IMR-90 (cell line): ENCODE data around the gene IL16. TPM values are rescaled to one million over a fixed set of nuclear protein-coding genes. Genes with fewer than 3 reads are reported as not detected.

Experiments
- ATAC-seq: fragments of 200-7000 bp; cut with Tn5 transposase; 2 replicates; pipeline ENCODE4 v1.9.1; 2020; ENCODE audit warnings: low read depth, mild to moderate bottlenecking, moderate library complexity
- BruUV-seq: library from RNA; stranded (reverse); fragments of 400-500 nt; replicated peaks from 2 replicates; lab custom pipeline; 2021; lab: Mats Ljungman, UMichigan
- CTCF ChIA-PET: fragments of 300-600 bp; formaldehyde crosslinking; extraction: SDS; loops from one replicate; lab custom pipeline; 2021; ENCODE audit warnings: antibody characterized with exemption; lab: Yijun Ruan, JAX
- POLR2A ChIA-PET: fragments of 300-600 bp; sonication (Branson Sonifier 250); formaldehyde crosslinking; loops from one replicate; lab custom pipeline; 2022; ENCODE audit warnings: antibody characterized with exemption; ENCODE audit not compliant: unreplicated experiment; lab: Charles Lee
- DNase-seq: peaks from one replicate; pipeline ENCODE4 v3.0.0; 2013
- H2AFZ ChIP-seq: replicated peaks from 2 replicates; pipeline ENCODE3; 2013; ENCODE audit warnings: low read length, mild to moderate bottlenecking; ENCODE audit not compliant: poor library complexity
- H2AK5ac ChIP-seq: 2 replicates; pipeline ENCODE4 v1.6.1; 2013; ENCODE audit warnings: low read depth, low read length, inconsistent platforms
- H2AK9ac ChIP-seq: replicated peaks from 2 replicates; pipeline ENCODE3; 2013; ENCODE audit warnings: mild to moderate bottlenecking, low read depth, low read length, moderate library complexity; ENCODE audit not compliant: poor library complexity
- H2BK120ac ChIP-seq: 2 replicates; pipeline ENCODE4 v1.6.1; 2013; ENCODE audit warnings: low read depth, low read length, inconsistent platforms
- H2BK15ac ChIP-seq: 3 replicates; pipeline ENCODE4 v1.6.1; 2013; ENCODE audit warnings: low read depth, low read length, inconsistent platforms
- H2BK20ac ChIP-seq: 2 replicates; pipeline ENCODE4 v1.6.1; 2013; ENCODE audit warnings: low read depth, mild to moderate bottlenecking, inconsistent platforms, low read length, moderate library complexity
- H2BK5ac ChIP-seq: 2 replicates; pipeline ENCODE4 v1.6.1; 2013; ENCODE audit warnings: mild to moderate bottlenecking, low read depth, low read length, inconsistent platforms; ENCODE audit not compliant: poor library complexity, severe bottlenecking
- H3K14ac ChIP-seq: replicated peaks from 2 replicates; pipeline ENCODE4 v1.6.1; 2013; ENCODE audit warnings: low read depth, low read length, inconsistent platforms
- H3K18ac ChIP-seq: 2 replicates; pipeline ENCODE4 v1.6.1; 2013; ENCODE audit warnings: low read depth, low read length, control low read depth
- H3K23ac ChIP-seq: 2 replicates; pipeline ENCODE4 v1.6.1; 2013; ENCODE audit warnings: low read depth, low read length, inconsistent platforms
- H3K27ac ChIP-seq: 2 replicates; pipeline ENCODE4 v1.5.1; 2013; ENCODE audit warnings: mild to moderate bottlenecking, control low read depth, low read length; ENCODE audit not compliant: insufficient read depth
- H3K27me3 ChIP-seq: 2 replicates; pipeline ENCODE4 v1.6.1; 2013; ENCODE audit warnings: low read length; ENCODE audit not compliant: control insufficient read depth, insufficient read depth
- H3K36me3 ChIP-seq: 2 replicates; pipeline ENCODE4 v1.6.1; 2013; ENCODE audit warnings: low read length, mixed read lengths; ENCODE audit not compliant: control insufficient read depth, insufficient read depth
- H3K4ac ChIP-seq: 2 replicates; pipeline ENCODE4 v1.6.1; 2013; ENCODE audit warnings: low read depth, low read length, inconsistent platforms
- H3K4me1 ChIP-seq: 2 replicates; pipeline ENCODE4 v1.6.1; 2013; ENCODE audit warnings: low read length, mixed read lengths; ENCODE audit not compliant: control insufficient read depth, insufficient read depth
- H3K4me2 ChIP-seq: 2 replicates; pipeline ENCODE4 v1.6.1; 2013; ENCODE audit warnings: low read depth, mild to moderate bottlenecking, control low read depth, low read length, moderate library complexity
- H3K4me3 ChIP-seq: 2 replicates; pipeline ENCODE4 v1.5.1; 2013; ENCODE audit warnings: low read depth, mild to moderate bottlenecking, control low read depth, low read length, moderate library complexity; ENCODE audit not compliant: insufficient read depth
- H3K56ac ChIP-seq: 2 replicates; pipeline ENCODE4 v1.6.1; 2013; ENCODE audit warnings: low read length, inconsistent platforms; ENCODE audit not compliant: insufficient read depth; ENCODE audit errors: extremely low read depth
- H3K79me1 ChIP-seq, 2 experiments: 2 replicates each; pipeline ENCODE4 v1.6.1; 2013; ENCODE audit warnings: low read length in 2 of 2, inconsistent platforms in 1 of 2, low read depth in 1 of 2
- H3K9ac ChIP-seq: 2 replicates; pipeline ENCODE4 v1.6.1; 2013; ENCODE audit warnings: low read depth, low read length, control low read depth
- H3K9me1 ChIP-seq: 2 replicates; pipeline ENCODE4 v1.6.1; 2013; ENCODE audit warnings: low read length, inconsistent platforms; ENCODE audit not compliant: insufficient read depth
- H3K9me3 ChIP-seq: 2 replicates; pipeline ENCODE4 v1.6.1; 2013; ENCODE audit warnings: low read length; ENCODE audit not compliant: control insufficient read depth, insufficient read depth
- H4K20me1 ChIP-seq: 2 replicates; pipeline ENCODE4 v1.6.1; 2013; ENCODE audit warnings: low read length, inconsistent platforms; ENCODE audit not compliant: insufficient read depth
- H4K5ac ChIP-seq: 2 replicates; pipeline ENCODE4 v1.6.1; 2013; ENCODE audit warnings: mild to moderate bottlenecking, low read depth, low read length, control low read depth
- H4K8ac ChIP-seq, 2 experiments: 2 replicates each; pipeline ENCODE4 v1.6.1; 2013; ENCODE audit warnings: low read depth in 2 of 2, low read length in 2 of 2, control low read depth in 1 of 2, inconsistent platforms in 1 of 2
- H4K91ac ChIP-seq: 2 replicates; pipeline ENCODE4 v1.6.1; 2013; ENCODE audit warnings: low read depth, low read length, inconsistent platforms; ENCODE audit not compliant: insufficient read depth
- CEBPB ChIP-seq: IDR thresholded peaks from 2 replicates; pipeline ENCODE4 v1.6.1; 2012; ENCODE audit warnings: low read depth, low read length, improper control_type of control experiment
- CHD1 ChIP-seq: IDR thresholded peaks from 2 replicates; pipeline ENCODE4 v1.6.1; 2012; ENCODE audit warnings: low read depth, low read length, improper control_type of control experiment
- MAFK ChIP-seq: IDR thresholded peaks from 2 replicates; pipeline ENCODE4 v1.6.1; 2012; ENCODE audit warnings: low read depth, low read length, improper control_type of control experiment
- MAZ ChIP-seq: IDR thresholded peaks from 2 replicates; pipeline ENCODE4 v1.6.1; 2012; ENCODE audit warnings: low read depth, mild to moderate bottlenecking, low read length, improper control_type of control experiment, moderate library complexity, borderline replicate concordance
- POLR2A ChIP-seq: IDR thresholded peaks from 2 replicates; pipeline ENCODE4 v1.6.1; 2012; ENCODE audit warnings: mild to moderate bottlenecking, low read depth, low read length
- RAD21 ChIP-seq: IDR thresholded peaks from 2 replicates; pipeline ENCODE4 v1.6.1; 2012; ENCODE audit warnings: low read length, improper control_type of control experiment
- RCOR1 ChIP-seq: IDR thresholded peaks from 2 replicates; pipeline ENCODE4 v1.6.1; 2012; ENCODE audit warnings: mild to moderate bottlenecking, low read length, improper control_type of control experiment; ENCODE audit not compliant: insufficient replicate concordance
- WGBS, 2 experiments: methylation state at CpG; one replicate each; pipeline versions ENCODE4 v1.1.5 to v1.1.7; 2013; ENCODE audit warnings: missing lambda C conversion rate in 2 of 2; ENCODE audit not compliant: insufficient read length in 1 of 2; ENCODE audit errors: extremely low coverage in 2 of 2; 5-methylcytosine and 5-hydroxymethylcytosine counted together
- dilution Hi-C: fragments of 300-500 bp; cut with HindIII; formaldehyde crosslinking; loops from one replicate; pipeline ENCODE4 v1.14.3; 2018; ENCODE audit warnings: low sequenced_read_pairs; ENCODE audit not compliant: unreplicated experiment
- in situ Hi-C: fragments of 300-500 bp; cut with MboI; formaldehyde crosslinking; loops from 3 replicates; pipeline ENCODE4 v1.14.3; 2019; ENCODE audit warnings: low sequenced_read_pairs, inconsistent platforms, mixed read lengths
- intact Hi-C: fragments of 100-400 bp; cut with micrococcal nuclease; formaldehyde crosslinking; loops from 2 replicates; pipeline ENCODE4 v1.10.0; 2022
- polyA plus RNA-seq, 3 experiments: library from polyadenylated mRNA; depleted of rRNA; stranded (reverse); fragments of >200 nt; gene quantifications; 2 replicates each; pipeline ENCODE4 v1.2.3, GENCODE V29; 2012; ENCODE audit warnings: low replicate concordance in 1 of 3
- total RNA-seq: library from RNA; depleted of rRNA; stranded (reverse); fragments of >200 nt; gene quantifications from 2 replicates; pipeline ENCODE4 v1.2.3, GENCODE V29; 2012
- TF ChIP-seq, protein P1 (sequence below): fragments of 150-350 bp; IDR thresholded peaks from 2 replicates; pipeline ENCODE4 v1.6.1; 2017; ENCODE audit warnings: mild to moderate bottlenecking, antibody characterized with exemption, low read length, low read depth
- TF ChIP-seq, protein P2 (sequence below): fragments of 150-350 bp; IDR thresholded peaks from 2 replicates; pipeline ENCODE4 v1.6.1; 2016; ENCODE audit warnings: low read depth, mild to moderate bottlenecking, low read length, moderate library complexity, borderline replicate concordance
- TF ChIP-seq, protein P3 (sequence below): conservative IDR thresholded peaks from 2 replicates; pipeline ENCODE4 v1.5.1; 2012; ENCODE audit warnings: mild to moderate bottlenecking, low read depth, low read length, improper control_type of control experiment

The IL16 gene
- total and polyA plus RNA-seq, 2 of the 4 experiments (the other 2 are of a cell fraction): 0.18 to 0.27 TPM

DNA sequence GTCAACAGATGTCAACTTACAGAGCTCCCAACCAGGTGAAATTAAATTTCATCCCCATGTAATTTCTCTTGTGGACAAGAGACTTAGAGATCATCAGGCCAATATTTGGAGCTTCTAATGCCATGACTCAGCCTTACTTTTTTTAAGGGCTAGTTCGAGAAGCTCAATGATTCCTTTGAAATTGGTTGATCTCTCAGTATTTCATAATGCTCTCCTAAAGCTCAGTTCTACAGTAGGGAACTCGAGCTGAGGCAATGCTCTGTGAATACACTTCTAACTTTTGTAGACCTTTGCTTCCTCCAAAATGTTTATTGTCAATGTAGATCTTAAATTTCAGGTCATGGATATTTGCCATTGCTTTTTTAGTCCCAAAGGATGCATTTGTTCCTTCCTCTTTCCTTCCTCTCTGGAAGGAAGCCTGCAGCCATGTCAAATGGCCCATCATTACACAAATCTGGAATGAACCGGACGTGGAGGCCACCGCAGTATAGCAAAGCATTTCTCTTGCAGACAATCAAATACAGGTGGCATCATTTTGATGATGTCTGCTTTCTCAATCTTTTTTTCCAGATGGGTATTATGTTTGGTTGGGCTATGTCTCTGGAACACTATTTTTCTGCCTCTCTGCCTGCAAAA lies 98.9 kb downstream of the IL16 start:
- no peak for DNase-seq
- no peak overlapping the region for H3K18ac ChIP-seq
- in situ Hi-C loops (no loop called here), dilution Hi-C loops (no loop called here), intact Hi-C loops (no loop called here)
- no peak overlapping the region for H4K91ac ChIP-seq
- no peak overlapping the region for H2BK120ac ChIP-seq
- H3K9ac ChIP-seq: no peak overlapping the region
- H2AK9ac ChIP-seq: no peak overlapping the region
- no peak overlapping the region for H2BK5ac ChIP-seq
- no peaks in the 10 kb centered on the region for H3K4me1 ChIP-seq
- peaks cover 15% of the 10 kb centered on the region for H3K9me1 ChIP-seq
- H4K20me1 ChIP-seq: no peaks in the 10 kb centered on the region
- H3K4me3 ChIP-seq: no peak overlapping the region
- no peaks in the 10 kb centered on the region for H3K9me3 ChIP-seq
- no TSS peak for BruUV-seq
- no peak overlapping the region for H2AFZ ChIP-seq
- ChIA-PET POLR2A (no interaction called here), CTCF (no interaction called here)
- H3K23ac ChIP-seq: no peak overlapping the region
- H3K36me3 ChIP-seq: peaks cover 15% of the 10 kb centered on the region; the same call in 1 of the 2 replicates
- H3K79me1 ChIP-seq: no peaks in the 10 kb centered on the region
- no peak overlapping the region for H3K56ac ChIP-seq
- WGBS, 2 experiments: no CpG with 5 or more reads among the region's 5 CpGs
- no peak overlapping the region for H3K27ac ChIP-seq
- no peak overlapping the region for H2BK15ac ChIP-seq
- no peak overlapping the region for H4K8ac ChIP-seq
- no peak overlapping the region for H3K14ac ChIP-seq
- TF ChIP-seq, protein P1, sequence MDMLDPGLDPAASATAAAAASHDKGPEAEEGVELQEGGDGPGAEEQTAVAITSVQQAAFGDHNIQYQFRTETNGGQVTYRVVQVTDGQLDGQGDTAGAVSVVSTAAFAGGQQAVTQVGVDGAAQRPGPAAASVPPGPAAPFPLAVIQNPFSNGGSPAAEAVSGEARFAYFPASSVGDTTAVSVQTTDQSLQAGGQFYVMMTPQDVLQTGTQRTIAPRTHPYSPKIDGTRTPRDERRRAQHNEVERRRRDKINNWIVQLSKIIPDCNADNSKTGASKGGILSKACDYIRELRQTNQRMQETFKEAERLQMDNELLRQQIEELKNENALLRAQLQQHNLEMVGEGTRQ: no peak
- TF ChIP-seq RCOR1: no peak
- no peak for TF ChIP-seq POLR2A
- no peak for TF ChIP-seq CEBPB
- TF ChIP-seq, protein P2, sequence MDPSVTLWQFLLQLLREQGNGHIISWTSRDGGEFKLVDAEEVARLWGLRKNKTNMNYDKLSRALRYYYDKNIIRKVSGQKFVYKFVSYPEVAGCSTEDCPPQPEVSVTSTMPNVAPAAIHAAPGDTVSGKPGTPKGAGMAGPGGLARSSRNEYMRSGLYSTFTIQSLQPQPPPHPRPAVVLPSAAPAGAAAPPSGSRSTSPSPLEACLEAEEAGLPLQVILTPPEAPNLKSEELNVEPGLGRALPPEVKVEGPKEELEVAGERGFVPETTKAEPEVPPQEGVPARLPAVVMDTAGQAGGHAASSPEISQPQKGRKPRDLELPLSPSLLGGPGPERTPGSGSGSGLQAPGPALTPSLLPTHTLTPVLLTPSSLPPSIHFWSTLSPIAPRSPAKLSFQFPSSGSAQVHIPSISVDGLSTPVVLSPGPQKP: no peak
- TF ChIP-seq MAFK: no peak
- TF ChIP-seq, protein P3, sequence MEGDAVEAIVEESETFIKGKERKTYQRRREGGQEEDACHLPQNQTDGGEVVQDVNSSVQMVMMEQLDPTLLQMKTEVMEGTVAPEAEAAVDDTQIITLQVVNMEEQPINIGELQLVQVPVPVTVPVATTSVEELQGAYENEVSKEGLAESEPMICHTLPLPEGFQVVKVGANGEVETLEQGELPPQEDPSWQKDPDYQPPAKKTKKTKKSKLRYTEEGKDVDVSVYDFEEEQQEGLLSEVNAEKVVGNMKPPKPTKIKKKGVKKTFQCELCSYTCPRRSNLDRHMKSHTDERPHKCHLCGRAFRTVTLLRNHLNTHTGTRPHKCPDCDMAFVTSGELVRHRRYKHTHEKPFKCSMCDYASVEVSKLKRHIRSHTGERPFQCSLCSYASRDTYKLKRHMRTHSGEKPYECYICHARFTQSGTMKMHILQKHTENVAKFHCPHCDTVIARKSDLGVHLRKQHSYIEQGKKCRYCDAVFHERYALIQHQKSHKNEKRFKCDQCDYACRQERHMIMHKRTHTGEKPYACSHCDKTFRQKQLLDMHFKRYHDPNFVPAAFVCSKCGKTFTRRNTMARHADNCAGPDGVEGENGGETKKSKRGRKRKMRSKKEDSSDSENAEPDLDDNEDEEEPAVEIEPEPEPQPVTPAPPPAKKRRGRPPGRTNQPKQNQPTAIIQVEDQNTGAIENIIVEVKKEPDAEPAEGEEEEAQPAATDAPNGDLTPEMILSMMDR: no peak
- no peak for TF ChIP-seq CHD1
- TF ChIP-seq MAZ: no peak
- TF ChIP-seq RAD21: no peak
- H3K4ac ChIP-seq: no peak overlapping the region
- no peaks in the 10 kb centered on the region for H3K27me3 ChIP-seq
- H3K4me2 ChIP-seq: no peak overlapping the region
- ATAC-seq: no peak; the same call in 1 of the 2 replicates
- H4K5ac ChIP-seq: no peak overlapping the region
- no peak overlapping the region for H2AK5ac ChIP-seq
- no peak overlapping the region for H2BK20ac ChIP-seq
